ENCODE results near the gene MAGEF1.

MAGEF1 gene

DNA sequence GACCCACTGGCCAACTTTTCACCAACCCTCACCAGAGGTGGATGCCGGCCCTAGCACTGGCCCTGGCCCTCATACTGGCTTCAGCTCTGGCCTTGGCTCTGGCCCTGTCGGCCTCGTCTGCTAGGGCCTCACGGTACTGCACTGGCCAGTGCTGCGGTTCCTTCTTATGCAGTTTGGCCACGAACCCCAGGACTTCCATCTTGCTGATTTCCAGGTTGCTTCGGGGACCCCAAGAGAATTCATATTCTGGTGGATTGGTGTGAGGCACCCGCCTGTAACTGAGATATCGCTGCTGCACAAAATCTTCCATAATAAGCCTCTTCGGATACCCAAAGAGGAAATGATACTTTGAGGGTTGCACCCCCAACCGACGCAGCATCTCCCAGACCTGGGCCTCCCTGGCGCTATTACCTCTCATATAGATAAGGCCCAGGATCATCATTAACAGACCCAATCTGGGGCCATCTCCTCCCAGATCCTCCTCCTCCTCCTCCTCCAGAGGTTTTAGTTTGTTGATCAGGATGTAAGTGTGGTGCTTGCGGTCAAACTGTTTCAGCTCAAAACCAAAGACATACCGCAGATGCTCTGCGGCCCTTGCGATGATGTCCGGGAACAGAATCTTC lies 883 bp downstream of the MAGEF1 start:
- ATAC-seq: peak; percentile 42
- TF ChIP-seq PPARA (CRISPR knock-in tag; IDR thresholded peaks at IDR 0.05; ENCODE audit: borderline replicate concordance): no peak
- TF ChIP-seq ISL1 (CRISPR knock-in tag; IDR thresholded peaks at IDR 0.05): no peak
- TF ChIP-seq ZNF70 (CRISPR knock-in tag; IDR thresholded peaks at IDR 0.05): no peak
- no peak for TF ChIP-seq BACH2 (CRISPR knock-in tag; IDR thresholded peaks at IDR 0.05; ENCODE audit: borderline replicate concordance)
- TF ChIP-seq, protein P1, sequence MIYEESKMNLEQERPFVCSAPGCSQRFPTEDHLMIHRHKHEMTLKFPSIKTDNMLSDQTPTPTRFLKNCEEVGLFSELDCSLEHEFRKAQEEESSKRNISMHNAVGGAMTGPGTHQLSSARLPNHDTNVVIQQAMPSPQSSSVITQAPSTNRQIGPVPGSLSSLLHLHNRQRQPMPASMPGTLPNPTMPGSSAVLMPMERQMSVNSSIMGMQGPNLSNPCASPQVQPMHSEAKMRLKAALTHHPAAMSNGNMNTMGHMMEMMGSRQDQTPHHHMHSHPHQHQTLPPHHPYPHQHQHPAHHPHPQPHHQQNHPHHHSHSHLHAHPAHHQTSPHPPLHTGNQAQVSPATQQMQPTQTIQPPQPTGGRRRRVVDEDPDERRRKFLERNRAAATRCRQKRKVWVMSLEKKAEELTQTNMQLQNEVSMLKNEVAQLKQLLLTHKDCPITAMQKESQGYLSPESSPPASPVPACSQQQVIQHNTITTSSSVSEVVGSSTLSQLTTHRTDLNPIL (CRISPR knock-in tag; IDR thresholded peaks at IDR 0.05; ENCODE audit: low read depth): no peak
- no peak for TF ChIP-seq POU6F1 (CRISPR knock-in tag; IDR thresholded peaks at IDR 0.05; ENCODE audit: borderline replicate concordance, low read depth)
- TF ChIP-seq PATZ1 (CRISPR knock-in tag; IDR thresholded peaks at IDR 0.05; ENCODE audit: borderline replicate concordance): no peak
- no peak for TF ChIP-seq TOX (CRISPR knock-in tag; IDR thresholded peaks at IDR 0.05; ENCODE audit: borderline replicate concordance)
- no peak for TF ChIP-seq ZNF565 (CRISPR knock-in tag; conservative IDR thresholded peaks at IDR 0.05; ENCODE audit: low read depth)
- TF ChIP-seq ZNF8 (CRISPR knock-in tag; IDR thresholded peaks at IDR 0.05): no peak
- TF ChIP-seq SNAI2 (CRISPR knock-in tag; IDR thresholded peaks at IDR 0.05): no peak
- TF ChIP-seq CSDC2 (CRISPR knock-in tag; IDR thresholded peaks at IDR 0.05): no peak
- TF ChIP-seq TSHZ2 (CRISPR knock-in tag; IDR thresholded peaks at IDR 0.05): no peak
- no peak for TF ChIP-seq ZFP30 (CRISPR knock-in tag; IDR thresholded peaks at IDR 0.05)
- no peak for TF ChIP-seq OSR1 (CRISPR knock-in tag; IDR thresholded peaks at IDR 0.05)
- no peak for TF ChIP-seq RARB (CRISPR knock-in tag; IDR thresholded peaks at IDR 0.05)
- TF ChIP-seq, protein P2, sequence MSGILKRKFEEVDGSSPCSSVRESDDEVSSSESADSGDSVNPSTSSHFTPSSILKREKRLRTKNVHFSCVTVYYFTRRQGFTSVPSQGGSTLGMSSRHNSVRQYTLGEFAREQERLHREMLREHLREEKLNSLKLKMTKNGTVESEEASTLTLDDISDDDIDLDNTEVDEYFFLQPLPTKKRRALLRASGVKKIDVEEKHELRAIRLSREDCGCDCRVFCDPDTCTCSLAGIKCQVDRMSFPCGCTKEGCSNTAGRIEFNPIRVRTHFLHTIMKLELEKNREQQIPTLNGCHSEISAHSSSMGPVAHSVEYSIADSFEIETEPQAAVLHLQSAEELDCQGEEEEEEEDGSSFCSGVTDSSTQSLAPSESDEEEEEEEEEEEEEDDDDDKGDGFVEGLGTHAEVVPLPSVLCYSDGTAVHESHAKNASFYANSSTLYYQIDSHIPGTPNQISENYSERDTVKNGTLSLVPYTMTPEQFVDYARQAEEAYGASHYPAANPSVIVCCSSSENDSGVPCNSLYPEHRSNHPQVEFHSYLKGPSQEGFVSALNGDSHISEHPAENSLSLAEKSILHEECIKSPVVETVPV (CRISPR knock-in tag; IDR thresholded peaks at IDR 0.05): no peak
- no peak for TF ChIP-seq TCF4 (CRISPR knock-in tag; IDR thresholded peaks at IDR 0.05; ENCODE audit: borderline replicate concordance)

GRCh38 chr3:184703657-184704056 lies 8.2 kb downstream of the MAGEF1 start:
- ATAC-seq: no peak
- peak; percentile 88 for TF ChIP-seq TCF4 (CRISPR knock-in tag; IDR thresholded peaks at IDR 0.05; ENCODE audit: borderline replicate concordance)
- peak; percentile 83; the same call in 1 of the 2 replicates for TF ChIP-seq TSHZ2 (CRISPR knock-in tag; IDR thresholded peaks at IDR 0.05)
- no peak for TF ChIP-seq ZFP30 (CRISPR knock-in tag; IDR thresholded peaks at IDR 0.05)
